BE2C (cell line): ENCODE results near the gene SUSD6.

ENCODE experiments used
- DNase-seq: peaks from one replicate; pipeline ENCODE4 v3.0.0-alpha.2; 2020
- H3K27me3 ChIP-seq: fragments of 250-450 bp; sonication (Bioruptor Pico); 2 replicates; pipeline ENCODE4 v1.5.1; 2020; ENCODE audit warnings: mild to moderate bottlenecking
- H3K36me3 ChIP-seq: fragments of 250-450 bp; sonication (Bioruptor Pico); 2 replicates; pipeline ENCODE4 v1.5.1; 2020; ENCODE audit warnings: mild to moderate bottlenecking
- H3K4me1 ChIP-seq: fragments of 250-450 bp; sonication (Bioruptor Pico); 2 replicates; pipeline ENCODE4 v1.5.1; 2020
- H3K4me3 ChIP-seq: 2 replicates; pipeline ENCODE4 v1.5.1; 2011; ENCODE audit warnings: low read depth, low read length
- H3K9me3 ChIP-seq: fragments of 250-450 bp; sonication (Bioruptor Pico); 2 replicates; pipeline ENCODE4 v1.5.1; 2020
- TF ChIP-seq, protein P1 (sequence below): IDR thresholded peaks from 2 replicates; pipeline ENCODE4 v1.5.1; 2012; ENCODE audit warnings: mild to moderate bottlenecking, low read depth, low read length

The SUSD6 gene

DNA sequence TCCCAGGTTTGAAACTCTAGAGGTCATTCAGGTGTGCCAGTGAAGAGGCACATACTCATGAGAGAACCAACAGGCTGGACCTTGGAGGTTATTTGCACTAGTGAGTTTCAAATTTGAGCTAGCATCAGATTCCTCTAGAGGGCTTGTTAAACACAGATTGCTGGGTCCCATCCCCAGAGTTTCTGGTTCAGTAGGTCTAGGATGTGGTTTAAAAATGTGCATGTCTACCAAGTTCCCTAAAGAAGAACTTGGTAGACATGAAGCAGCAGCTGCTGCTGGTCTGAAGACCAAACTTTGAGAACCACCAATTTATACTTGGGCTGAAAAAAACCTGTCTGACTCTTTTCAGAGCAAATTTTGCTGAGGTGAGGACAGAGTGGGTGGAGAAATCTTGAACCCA is 61.7 kb downstream of the SUSD6 start:
- TF ChIP-seq, protein P1, sequence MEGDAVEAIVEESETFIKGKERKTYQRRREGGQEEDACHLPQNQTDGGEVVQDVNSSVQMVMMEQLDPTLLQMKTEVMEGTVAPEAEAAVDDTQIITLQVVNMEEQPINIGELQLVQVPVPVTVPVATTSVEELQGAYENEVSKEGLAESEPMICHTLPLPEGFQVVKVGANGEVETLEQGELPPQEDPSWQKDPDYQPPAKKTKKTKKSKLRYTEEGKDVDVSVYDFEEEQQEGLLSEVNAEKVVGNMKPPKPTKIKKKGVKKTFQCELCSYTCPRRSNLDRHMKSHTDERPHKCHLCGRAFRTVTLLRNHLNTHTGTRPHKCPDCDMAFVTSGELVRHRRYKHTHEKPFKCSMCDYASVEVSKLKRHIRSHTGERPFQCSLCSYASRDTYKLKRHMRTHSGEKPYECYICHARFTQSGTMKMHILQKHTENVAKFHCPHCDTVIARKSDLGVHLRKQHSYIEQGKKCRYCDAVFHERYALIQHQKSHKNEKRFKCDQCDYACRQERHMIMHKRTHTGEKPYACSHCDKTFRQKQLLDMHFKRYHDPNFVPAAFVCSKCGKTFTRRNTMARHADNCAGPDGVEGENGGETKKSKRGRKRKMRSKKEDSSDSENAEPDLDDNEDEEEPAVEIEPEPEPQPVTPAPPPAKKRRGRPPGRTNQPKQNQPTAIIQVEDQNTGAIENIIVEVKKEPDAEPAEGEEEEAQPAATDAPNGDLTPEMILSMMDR, result no peak
- no peaks in the 10 kb centered on the region; the same call in 1 of the 2 replicates for H3K4me1 ChIP-seq
- no peaks in the 10 kb centered on the region for H3K9me3 ChIP-seq

DNA sequence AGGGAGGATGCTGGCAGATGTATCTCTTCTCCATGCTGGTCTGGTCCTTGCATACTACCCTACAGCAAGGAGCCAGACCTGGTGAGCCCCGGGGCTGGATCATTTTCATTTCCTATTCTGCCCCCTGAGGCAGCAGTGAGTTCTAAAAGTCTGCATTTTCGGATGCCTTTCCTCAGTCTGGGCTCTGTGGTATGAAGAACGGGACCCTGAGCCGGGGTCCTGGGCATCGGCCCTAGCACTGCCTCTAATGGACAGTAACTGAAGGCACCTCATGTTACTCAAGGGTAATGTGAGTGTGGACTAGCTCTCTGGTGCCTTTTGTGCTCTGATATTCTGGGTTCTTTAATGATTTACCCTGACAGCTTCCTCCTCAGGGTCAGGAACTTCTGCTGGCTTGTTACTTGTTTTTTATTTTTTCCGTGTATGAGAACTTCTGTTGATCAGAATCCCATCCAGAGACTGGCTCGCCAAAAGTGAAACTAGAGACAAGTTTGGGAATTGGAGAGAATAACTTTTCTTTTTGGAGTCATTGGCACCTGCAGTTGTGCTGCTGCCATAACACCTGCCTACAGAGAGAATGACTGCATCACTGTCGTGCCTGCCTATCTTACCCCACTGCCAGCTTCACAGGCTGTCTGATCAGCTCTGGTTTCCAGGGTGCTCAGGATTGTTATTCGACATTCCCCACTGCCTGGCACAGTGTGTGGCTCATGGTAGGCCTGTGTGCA is 62.3 kb downstream of the SUSD6 start:
- DNase-seq, result no peak
- H3K4me3 ChIP-seq, result no peak overlapping the region
- H3K27me3 ChIP-seq, result no peaks in the 10 kb centered on the region
- TF ChIP-seq, protein P1, result no peak
- no peaks in the 10 kb centered on the region for H3K9me3 ChIP-seq
- no peaks in the 10 kb centered on the region for H3K36me3 ChIP-seq
- H3K4me1 ChIP-seq, result no peaks in the 10 kb centered on the region; the same call in 1 of the 2 replicates

More for the DNA sequence above, 61.7 kb downstream of the SUSD6 start:
- Histone ChIP-seq H3K4me3 (no peak overlapping the region), H3K36me3 (no peaks in the 10 kb centered on the region), H3K27me3 (no peaks in the 10 kb centered on the region)
- no peak for DNase-seq

DNA sequence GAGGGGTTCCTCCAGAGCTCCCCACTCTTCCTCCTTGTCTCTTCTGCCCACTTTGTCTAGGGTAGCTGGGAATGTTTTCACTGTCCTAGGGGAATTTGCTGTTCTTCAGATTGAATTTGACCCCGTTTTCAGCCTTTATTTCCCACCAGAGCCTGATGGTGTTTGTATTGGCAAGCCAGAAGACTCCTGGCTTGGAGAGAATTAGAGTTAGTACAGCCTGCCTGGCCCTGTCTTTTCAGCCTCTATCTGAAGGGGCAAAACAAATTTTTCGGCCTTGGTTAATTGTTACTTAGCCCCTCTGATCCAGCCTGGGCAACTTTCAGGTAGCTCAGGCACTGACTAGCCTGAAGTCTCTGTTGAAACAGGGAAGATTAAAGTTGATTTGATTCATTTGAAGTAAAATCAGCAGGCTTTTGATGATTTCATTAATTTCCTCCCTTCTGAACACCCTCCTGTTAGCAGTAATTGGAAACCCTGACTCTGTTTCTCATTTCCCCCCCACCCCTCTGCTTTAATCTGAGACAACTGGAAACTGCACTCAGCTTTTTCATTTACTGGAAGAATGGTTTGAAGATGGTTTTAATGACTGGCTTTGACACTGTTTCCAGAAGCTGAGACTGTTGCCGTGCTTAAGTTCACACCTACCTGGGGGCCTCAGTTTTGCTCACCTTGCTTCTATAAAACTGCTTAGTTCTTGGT is 63.3 kb downstream of the SUSD6 start:
- Histone ChIP-seq H3K36me3 (no peaks in the 10 kb centered on the region), H3K9me3 (no peaks in the 10 kb centered on the region), H3K4me1 (no peaks in the 10 kb centered on the region; the same call in 1 of the 2 replicates), H3K27me3 (no peaks in the 10 kb centered on the region), H3K4me3 (no peak overlapping the region)
- DNase-seq, result no peak
- TF ChIP-seq, protein P1, result no peak

DNA sequence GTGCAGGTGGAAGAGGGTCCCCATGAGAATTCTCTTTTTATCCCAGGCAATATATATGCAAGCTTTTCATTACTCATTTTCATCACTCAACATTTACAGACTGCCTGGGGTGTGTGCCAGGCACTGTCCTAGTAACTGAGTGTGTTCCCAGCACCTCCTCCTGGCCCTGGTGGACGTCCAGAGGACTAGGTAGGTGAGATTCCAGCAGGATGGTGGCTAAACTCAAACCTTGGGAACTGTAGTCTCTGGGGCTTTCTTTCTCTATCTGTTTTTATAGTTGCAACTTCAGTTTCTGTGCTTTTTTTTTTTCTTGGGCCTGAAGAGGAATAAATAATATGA is 63.8 kb downstream of the SUSD6 start:
- Histone ChIP-seq H3K27me3 (no peaks in the 10 kb centered on the region), H3K36me3 (no peaks in the 10 kb centered on the region), H3K9me3 (no peaks in the 10 kb centered on the region), H3K4me1 (no peaks in the 10 kb centered on the region; the same call in 1 of the 2 replicates), H3K4me3 (no peak overlapping the region)
- TF ChIP-seq, protein P1, result no peak
- DNase-seq, result no peak

DNA sequence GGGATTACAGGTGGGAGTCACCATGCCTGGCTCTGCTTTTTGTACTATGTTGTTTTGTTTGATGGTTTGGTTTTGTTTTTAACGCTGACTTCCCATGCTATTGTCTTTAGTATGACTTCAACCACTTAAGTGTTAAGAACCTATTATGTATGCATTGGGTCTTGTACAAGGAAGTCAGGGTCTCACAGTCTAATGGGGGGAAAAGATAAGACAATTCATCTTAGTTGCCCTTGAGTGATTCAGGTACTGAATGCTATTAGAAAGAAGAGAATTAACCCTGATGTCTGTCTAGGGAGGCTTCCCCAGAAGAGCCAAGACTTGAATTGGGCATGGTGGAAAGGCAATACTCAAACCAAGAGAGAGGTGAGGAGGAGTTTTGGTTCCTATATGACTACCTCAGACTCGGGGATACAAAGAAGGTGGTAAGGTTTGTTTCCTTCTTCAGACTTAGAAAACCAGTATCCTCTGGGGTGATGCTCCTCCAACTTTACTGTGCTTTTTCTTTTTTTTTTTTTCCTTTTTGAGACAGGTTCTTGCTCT is 64.6 kb downstream of the SUSD6 start:
- TF ChIP-seq, protein P1, result no peak
- H3K4me1 ChIP-seq, result no peaks in the 10 kb centered on the region; the same call in 1 of the 2 replicates

DNA sequence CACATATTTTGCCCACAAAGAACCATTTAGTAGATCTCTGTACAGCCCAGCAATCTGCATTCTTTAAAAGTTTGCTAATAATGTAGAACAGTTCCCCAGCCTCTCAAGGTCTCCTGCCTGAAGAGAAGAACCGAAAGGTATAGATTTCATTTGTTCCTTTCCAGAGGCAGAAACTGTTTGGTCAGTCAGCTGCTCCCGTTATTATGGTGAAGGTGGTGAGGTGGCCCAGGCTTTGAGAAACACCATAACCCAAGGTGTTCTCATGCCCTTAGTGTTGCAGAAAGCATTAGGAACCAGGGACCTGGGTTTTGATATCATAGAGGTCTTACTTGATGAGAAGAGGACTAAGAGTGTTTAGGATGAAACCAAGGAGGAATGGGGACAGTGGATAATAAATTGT is 65.3 kb downstream of the SUSD6 start:
- Histone ChIP-seq H3K27me3 (no peaks in the 10 kb centered on the region), H3K4me1 (no peaks in the 10 kb centered on the region), H3K36me3 (no peaks in the 10 kb centered on the region), H3K9me3 (no peaks in the 10 kb centered on the region), H3K4me3 (no peak overlapping the region)
- TF ChIP-seq, protein P1, result no peak
- DNase-seq, result no peak

More for the DNA sequence above, 64.6 kb downstream of the SUSD6 start:
- no peak for DNase-seq
- H3K36me3 ChIP-seq, result no peaks in the 10 kb centered on the region
- H3K9me3 ChIP-seq, result no peaks in the 10 kb centered on the region
- H3K27me3 ChIP-seq, result no peaks in the 10 kb centered on the region
- no peak overlapping the region for H3K4me3 ChIP-seq
